NK-92 treated with Interleukin-12 subunit alpha and Interleukin-12 subunit beta, amount 100 ng/mL, for 24 hours (cell line): ENCODE data around the gene IGSF9B.

Experiments
- DNase-seq: peaks from one replicate; lab custom pipeline; 2025; lab: John Stamatoyannopoulos, UW

Gene IGSF9B

GRCh38 chr11:133919330-133920108 is 37.2 kb downstream of the IGSF9B start:
- DNase-seq, result no peak

DNA sequence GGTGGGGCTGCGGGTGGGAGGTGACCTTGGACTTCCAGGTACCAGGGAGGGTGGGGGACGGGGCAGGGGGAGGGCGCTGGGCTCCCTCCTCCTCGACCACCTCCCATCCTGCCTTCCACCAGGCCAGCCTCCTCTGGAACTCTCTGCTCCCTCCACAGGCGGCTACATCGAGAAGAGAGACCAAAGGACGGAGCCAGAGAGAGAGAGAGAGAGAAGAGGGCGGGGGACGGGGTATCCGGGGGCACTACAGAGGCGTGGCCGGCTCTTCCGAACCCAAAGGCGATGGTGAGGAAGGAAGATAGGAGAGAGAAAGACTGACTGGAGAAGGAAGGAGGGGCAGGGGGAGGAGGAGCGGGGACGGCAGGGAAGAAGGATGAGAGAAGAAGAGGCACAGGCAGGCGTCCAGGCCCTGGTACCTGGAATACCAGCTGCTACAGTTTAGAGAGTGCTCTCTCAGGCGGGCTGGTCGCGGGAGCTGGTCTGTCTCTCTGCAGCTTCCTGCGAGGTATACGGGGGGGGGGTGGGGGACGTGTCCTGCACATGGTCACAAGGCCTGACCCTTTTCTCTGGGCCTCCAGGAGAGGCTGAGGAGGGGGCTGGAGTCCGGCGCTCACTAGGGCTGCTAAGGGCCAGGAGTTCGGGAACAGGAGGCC is 38.0 kb downstream of the IGSF9B start:
- no peak for DNase-seq

- DNase-seq, result no peak
Measured at GRCh38 chr11:133917921-133918607, 38.7 kb downstream of the IGSF9B start.

DNA sequence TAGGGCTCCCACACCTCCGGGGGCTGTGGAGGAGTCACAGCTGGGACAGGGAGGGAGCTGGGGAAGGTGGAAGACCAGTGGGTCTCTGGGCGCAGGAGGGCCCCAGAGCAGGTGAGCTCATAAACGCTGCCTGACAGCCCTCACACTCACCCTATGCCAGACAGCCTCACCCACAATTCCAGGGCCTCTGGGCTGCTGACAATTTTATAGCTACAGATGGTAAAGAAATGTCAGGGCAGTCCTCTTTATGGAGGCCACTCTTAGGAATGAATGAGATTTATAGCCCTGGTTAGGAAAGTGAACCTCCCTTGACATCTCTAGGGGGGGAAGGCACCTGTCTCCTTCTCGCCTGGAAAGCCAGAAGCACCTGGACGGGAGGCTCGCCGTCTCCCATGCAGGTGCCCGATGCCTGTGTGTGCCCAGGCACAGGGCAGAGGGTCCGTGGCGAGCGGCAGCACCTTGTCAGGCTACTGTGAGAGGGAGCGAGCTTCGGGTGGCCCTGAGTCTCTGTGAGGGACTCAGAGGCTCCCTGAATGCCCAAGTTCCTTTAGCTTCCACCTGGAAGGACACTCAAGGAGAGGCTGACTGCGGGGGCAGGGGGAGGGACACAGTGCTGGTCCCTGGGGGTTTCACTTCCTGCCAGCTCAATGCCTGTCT is 39.9 kb downstream of the IGSF9B start:
- no peak for DNase-seq

DNA sequence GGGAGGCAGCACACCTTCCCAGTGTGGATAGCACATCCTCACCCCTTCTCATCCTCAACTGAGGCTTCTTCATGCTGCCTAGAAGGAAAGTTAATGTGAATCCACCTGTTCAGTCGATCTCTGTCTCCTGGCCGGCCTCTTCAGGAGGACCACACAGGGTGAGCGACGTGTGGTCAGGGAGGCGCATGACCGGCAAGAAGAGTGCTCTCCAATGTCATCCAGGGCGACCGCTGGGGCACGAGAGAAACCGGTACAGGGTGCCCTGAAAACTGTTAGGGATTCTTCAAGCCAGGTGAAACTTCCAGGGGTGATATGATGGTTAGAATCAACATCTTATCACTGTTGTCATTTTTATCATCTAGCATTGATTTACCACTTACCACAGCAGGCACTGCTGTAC is 43.0 kb downstream of the IGSF9B start:
- no peak for DNase-seq

DNA sequence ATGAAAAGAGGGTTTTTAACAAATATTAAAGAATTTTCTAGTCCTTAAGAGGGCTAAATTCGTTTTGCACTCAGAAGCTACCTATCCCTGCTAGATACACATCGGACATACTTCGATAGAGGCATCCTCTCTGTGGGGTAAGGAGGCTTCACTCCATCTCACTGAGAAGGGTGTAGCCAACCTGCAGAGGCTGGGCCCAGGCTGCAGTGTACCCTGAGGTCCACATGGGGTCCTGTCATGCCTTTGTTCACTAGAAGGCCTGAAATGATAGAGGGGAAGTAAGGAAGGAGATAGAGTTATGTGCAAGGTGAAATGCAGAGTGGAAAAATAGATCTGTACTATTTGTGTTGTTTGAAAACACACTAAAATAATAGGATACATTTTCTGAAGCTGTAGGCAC is 45.6 kb downstream of the IGSF9B start:
- DNase-seq, result no peak

- DNase-seq, result no peak
Measured at GRCh38 chr11:133910101-133910500, 46.7 kb downstream of the IGSF9B start.

- DNase-seq, result no peak
Measured at GRCh38 chr11:133908827-133909226, 47.9 kb downstream of the IGSF9B start.

DNA sequence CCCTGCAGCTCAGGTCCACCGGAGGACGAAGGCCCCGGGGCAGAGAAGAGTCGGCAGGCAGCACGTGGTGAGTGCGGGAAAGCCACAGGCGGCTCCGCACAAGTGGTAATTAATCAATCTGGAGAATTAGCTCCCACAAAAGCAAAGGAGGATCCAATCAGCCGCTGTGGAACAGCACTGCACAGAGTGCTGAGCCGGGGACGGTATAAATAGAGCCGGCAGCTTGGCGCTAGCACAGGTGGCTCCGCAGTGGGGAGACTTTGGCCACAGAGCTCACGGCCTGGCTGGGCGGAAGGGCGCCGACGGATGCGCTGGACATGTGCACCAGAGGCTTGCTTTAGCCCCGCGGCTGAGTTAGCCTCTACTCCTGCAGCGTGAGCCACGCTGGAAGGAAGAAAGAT is 48.9 kb downstream of the IGSF9B start:
- no peak for DNase-seq

GRCh38 chr11:133907216-133907615 is 49.6 kb downstream of the IGSF9B start:
- no peak for DNase-seq

DNA sequence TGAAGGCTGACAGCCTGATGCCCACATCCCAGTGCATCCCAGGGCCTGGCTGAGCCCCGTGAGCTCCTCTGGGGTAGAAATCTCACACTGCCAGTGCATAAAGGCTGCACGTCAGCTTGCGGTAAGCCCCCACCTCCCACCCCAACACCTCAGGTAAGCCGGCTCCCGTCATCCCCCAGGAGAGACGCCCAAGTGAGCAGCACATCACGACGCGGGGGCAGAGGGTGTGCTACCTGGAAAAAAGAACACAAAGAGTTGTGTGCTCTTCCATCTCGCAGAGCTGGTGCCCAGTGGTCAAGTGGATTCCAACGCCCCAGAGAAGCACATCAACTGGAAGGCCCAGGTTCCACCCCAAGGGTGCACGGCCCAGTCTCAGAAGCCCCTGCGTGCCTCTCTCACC is 50.0 kb downstream of the IGSF9B start:
- no peak for DNase-seq

- DNase-seq, result no peak
Measured at GRCh38 chr11:133906241-133906640, 50.5 kb downstream of the IGSF9B start.

GRCh38 chr11:133905677-133906156 is 51.1 kb downstream of the IGSF9B start:
- no peak for DNase-seq

DNA sequence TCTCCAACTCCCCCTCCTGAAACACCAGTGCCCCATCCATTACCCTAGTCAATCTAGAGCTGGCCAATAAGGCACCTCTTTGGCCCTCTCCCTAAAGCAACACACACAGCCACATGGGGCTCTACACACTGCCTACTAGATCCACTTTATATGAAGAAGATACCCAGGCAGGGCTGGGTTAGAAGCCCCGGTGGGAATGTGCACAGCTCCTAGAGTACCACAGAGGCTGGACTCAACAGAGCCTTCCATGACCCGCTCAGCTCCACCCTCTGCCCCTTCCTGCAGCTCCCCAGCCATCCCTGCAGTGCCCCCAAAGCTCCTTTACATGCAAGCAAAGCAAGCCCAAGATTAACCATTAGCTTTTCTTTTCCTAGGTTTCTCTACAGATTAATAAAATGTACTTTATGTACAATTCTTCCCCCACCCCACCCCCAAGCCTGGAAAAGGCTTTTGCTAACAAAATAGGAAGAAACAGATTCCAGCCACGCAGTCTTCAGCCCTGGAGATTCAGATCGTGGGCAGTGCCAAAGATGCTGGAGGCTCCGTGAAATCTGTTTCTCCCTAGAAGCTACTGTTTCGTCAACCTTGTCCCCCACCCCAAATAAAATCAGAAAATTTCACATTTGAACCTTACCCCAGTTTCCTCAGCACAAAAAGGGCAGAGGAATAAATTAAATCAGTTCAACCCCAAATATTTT is 51.8 kb downstream of the IGSF9B start:
- no peak for DNase-seq

DNA sequence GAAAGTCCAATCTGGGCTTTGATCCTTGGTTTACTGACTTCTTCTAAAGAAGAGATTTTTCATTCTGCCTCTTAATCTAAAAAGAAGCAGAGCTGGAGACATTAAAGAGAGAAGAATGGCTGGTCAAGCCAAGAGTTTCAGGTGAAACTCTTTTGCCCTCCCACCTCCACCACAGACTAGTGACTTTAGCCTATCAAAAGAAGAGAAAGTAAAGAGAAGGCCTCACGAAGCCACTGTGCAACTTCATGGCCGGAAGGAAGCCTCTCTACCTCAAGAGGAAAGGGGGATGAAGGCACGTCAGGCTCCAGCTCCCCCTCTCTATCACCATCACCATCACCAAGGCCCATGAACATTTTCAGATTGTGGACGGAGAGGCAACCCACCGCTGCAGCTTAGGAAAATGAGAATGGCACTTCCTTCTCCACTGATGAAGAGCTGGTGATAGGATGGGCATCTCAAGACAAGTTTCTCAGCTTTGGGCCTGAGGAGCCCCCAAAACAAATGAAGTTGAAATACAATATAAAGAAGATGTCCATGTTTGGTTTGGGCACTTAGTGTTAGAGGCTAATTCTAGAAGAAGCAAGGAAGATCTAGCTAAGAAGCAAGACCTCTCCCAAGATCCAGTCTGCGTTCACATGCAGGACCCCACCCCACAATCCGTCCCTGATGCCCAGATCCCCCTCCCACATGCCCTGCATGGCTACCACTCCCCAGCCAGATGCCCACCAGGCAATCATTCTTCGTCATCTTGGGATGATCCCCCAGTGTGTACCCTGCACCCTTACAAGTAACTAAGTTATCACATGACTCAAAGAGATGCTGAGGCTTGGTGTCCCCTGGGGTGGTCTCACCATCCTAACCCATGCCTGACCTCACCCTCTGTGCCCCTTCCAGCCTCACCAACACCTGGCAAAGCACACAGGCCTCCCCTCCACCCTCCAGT is 52.6 kb downstream of the IGSF9B start:
- no peak for DNase-seq

- no peak for DNase-seq
Measured at GRCh38 chr11:133903056-133903455, 53.7 kb downstream of the IGSF9B start.

- no peak for DNase-seq
Measured at GRCh38 chr11:133902506-133902905, 54.3 kb downstream of the IGSF9B start.

DNA sequence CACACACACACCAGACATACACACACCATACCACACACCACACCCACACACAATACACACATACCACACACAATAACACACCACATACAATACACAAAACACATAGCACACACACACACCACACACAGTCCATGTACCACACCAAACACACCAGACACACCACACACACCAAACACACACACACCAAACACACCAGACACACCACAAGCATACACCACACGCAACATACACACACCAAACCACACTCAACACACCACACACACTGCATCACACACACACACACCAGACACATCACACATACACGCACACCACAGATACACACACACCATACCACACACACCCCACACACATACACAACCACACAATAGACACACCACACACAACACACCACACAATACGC is 54.8 kb downstream of the IGSF9B start:
- no peak for DNase-seq

DNA sequence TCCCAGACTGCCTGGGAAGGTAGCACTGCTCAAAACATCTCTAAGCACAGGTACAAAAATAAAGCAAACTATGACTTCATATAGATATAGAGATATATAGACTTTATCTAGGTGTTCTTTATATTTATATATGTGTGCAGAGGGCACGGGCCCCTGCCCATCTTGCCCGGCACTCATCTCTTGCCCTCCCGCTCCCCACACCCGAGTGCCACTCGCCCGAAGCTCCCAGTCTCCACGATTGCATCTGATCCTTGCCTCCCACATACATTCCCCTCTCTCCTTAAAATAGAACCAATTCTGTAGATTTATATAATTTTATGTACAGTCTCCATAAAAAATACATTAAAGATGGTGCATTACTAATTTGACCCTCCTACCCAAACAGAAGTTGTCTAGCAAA is 55.5 kb downstream of the IGSF9B start:
- no peak for DNase-seq

DNA sequence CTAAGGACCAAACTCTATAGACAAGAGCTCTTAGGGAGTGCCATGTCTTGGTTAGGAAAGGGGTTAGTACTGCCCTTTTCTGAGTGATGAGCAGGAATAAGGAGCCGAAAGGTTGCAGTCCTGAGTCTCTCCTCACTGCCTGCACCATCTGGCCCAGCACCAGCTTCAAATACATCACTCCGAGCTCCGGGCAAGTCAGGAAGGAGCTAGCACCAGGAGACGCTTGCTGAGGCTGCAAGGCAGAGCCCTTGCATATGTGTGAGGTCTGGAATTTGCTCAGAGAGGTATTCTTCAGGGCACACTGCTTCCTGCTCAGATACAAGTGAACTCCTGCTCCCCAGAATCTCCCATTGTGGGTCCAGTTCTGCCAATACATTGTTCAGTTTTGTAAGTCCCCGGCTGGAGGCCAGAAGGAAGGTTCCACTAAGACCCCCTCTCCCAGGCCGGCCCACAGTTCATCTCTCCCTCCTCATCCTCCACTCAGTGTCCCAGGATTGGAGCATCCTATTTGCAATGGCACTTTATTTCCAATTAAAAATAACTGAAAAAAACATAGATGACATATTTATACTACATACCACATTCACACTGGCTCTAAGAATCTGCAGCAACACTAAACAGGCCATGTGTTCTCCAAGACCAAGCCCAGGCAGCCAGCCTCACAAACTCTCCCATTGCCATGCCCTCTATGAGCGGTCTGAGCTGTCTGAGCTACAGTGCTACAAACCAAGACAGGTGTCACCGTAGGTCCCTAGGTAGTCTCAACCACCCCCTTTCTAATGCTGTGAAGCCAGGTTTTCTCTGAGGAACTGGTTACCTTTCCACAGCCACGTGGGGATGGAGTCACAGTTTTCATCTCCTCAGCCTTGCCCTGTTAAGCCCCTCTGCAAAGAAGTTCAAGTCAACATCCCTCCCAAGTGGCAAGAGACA is 56.3 kb downstream of the IGSF9B start:
- no peak for DNase-seq
